ENCODE measurements around the gene NHLH1.
"Not testable (repeated sequence)": the region's sequence is repeated elsewhere in the genome, so short reads cannot be mapped to it uniquely, and the experiment has no call there.

The NHLH1 gene

GRCh38 chr1:160384812-160385211, 17.9 kb downstream of the NHLH1 start:
- DNase-seq = not testable (repeated sequence)

GRCh38 chr1:160388406-160388805, 21.5 kb downstream of the NHLH1 start:
- not testable (repeated sequence) for DNase-seq

- no peak for DNase-seq
These were observed 27.8 kb downstream of the NHLH1 start for GRCh38 chr1:160394673-160395072.

GRCh38 chr1:160397651-160398050, 30.8 kb downstream of the NHLH1 start:
- no peak for DNase-seq

- DNase-seq = no peak
These were observed 32.0 kb downstream of the NHLH1 start for GRCh38 chr1:160398823-160399222.

GRCh38 chr1:160399544-160400222, 32.8 kb downstream of the NHLH1 start:
- DNase-seq = no peak

GRCh38 chr1:160400223-160400645, 33.4 kb downstream of the NHLH1 start, which contains the start of gene VANGL2:
TSS of gene VANGL2 (plus strand) at chr1:160400564. CDS start at chr1:160415838, 15,274 bp downstream.
- peak; percentile 90 for DNase-seq

GRCh38 chr1:160400646-160401486, 34.0 kb downstream of the NHLH1 start:
- peak; percentile 69 for DNase-seq

GRCh38 chr1:160401487-160401805, 34.6 kb downstream of the NHLH1 start:
- no peak for DNase-seq

- no peak for DNase-seq
These were observed 35.3 kb downstream of the NHLH1 start for GRCh38 chr1:160402001-160402795.

GRCh38 chr1:160403244-160403643, 36.4 kb downstream of the NHLH1 start:
- DNase-seq = no peak

- DNase-seq = no peak
These were observed 37.2 kb downstream of the NHLH1 start for GRCh38 chr1:160404094-160404493.

- no peak for DNase-seq
These were observed 38.5 kb downstream of the NHLH1 start for GRCh38 chr1:160405331-160405877.

GRCh38 chr1:160406131-160406968, 39.5 kb downstream of the NHLH1 start:
- no peak for DNase-seq

GRCh38 chr1:160407839-160408801, 41.2 kb downstream of the NHLH1 start:
- no peak for DNase-seq

- no peak for DNase-seq
These were observed 42.0 kb downstream of the NHLH1 start for GRCh38 chr1:160408864-160409263.

GRCh38 chr1:160409486-160409885, 42.6 kb downstream of the NHLH1 start:
- DNase-seq = no peak

GRCh38 chr1:160410406-160411005, 43.6 kb downstream of the NHLH1 start:
- peak; percentile 81 for DNase-seq

GRCh38 chr1:160411271-160412027, 44.6 kb downstream of the NHLH1 start:
- DNase-seq = no peak

GRCh38 chr1:160412028-160412362, 45.1 kb downstream of the NHLH1 start:
- no peak for DNase-seq

All from femur (tissue), 1 donor.